Activated CD4-positive, CD25-positive, alpha-beta regulatory T cell treated with anti-CD3 and anti-CD28 coated beads, Interleukin-2, amount 50 U/mL, for 16 hours (primary cell): ENCODE results near the gene OR2A1.
"Not testable (repeated sequence)": the region's sequence is repeated elsewhere in the genome, so short reads cannot be mapped to it uniquely, and the experiment has no call there.

Experiments
- DNase-seq: peaks from one replicate; pipeline ENCODE4 v3.0.0-alpha.2; 2020; ENCODE audit warnings: low read depth, low spot score

OR2A1 gene, protein sequence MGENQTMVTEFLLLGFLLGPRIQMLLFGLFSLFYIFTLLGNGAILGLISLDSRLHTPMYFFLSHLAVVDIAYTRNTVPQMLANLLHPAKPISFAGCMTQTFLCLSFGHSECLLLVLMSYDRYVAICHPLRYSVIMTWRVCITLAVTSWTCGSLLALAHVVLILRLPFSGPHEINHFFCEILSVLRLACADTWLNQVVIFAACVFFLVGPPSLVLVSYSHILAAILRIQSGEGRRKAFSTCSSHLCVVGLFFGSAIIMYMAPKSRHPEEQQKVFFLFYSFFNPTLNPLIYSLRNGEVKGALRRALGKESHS

DNA sequence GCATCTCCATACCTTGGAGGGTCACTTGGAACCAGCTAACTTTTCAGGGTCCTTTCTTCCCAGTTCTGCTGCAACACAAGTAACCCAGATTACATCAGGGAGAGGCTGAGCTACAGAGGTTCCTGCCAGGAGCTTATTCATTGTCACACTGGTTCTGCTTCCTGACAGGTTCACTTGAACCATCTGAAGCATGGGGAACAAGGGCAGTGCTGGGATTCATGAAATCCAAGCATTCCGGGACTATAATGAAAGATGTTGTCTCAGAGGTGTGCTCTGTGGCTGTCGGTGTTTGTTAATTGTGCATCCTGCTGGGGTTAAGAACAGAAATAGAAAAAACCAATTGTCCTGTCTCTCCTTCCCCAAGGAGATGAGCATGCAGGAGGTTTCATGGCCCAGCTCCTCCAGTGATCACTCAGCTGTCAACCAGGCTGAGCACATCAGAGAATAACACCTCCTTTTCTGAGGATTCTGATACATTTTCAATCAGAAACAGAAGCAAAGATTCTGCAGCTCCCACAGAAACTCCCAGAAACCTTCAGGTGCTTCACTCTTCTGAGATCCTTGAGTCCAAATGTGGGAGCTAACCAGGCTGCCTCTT lies at the start of gene OR2A1:
Gene OR2A1 (plus strand): TSS at position 548 of the 598 bp plus-strand sequence. CDS start 5,706 bp downstream, outside the sequence.
- DNase-seq = not testable (repeated sequence)

DNA sequence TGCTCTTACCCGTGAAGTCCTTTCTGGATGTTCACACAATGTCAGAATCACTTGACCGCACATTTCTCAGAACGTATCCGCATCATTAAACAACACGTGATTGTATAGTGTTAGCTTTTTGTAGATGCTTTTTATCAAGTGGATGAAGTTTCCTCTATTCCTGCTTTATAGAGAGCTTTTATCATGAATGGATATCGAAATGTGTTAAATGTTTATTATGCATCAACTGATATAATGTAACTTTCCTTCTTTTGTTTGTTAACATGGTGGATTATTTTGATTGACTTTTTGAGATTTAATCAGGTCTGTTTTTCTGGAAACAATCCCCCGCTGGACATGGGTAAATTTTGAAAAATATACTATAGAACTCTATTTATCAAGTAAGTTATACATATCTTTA lies 47.5 kb upstream of the OR2A1 start, which contains the start of gene OR2A7:
Gene OR2A7 (minus strand): TSS at position 101 of the 400 bp plus-strand sequence. CDS start 5,164 bp downstream, outside the sequence.
- DNase-seq = not testable (repeated sequence)

DNA sequence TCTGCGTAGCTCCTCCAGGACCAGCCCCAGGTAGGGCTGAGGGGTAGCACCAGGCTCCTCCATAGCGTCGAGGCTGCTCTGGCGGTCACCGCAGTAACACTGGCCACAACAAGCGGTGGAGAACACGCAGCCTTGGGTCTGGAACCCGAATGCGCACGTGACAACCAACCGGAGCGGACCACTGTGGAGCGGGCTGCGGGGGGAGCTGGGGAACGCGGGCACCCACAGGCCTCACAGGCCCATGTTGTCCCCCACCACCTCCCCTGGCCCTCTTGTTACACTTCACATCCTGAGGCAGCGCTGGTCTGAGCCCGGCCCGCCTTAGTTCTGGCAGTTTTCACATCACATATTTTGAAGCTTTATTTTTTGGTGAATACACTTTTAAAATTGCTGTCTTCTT lies 43.0 kb upstream of the OR2A1 start, which contains the start of gene CTAGE8:
Gene CTAGE8 (minus strand): TSS at position 101 of the 400 bp plus-strand sequence. CDS start 38 bp downstream, at position 63.
- DNase-seq = not testable (repeated sequence)

DNA sequence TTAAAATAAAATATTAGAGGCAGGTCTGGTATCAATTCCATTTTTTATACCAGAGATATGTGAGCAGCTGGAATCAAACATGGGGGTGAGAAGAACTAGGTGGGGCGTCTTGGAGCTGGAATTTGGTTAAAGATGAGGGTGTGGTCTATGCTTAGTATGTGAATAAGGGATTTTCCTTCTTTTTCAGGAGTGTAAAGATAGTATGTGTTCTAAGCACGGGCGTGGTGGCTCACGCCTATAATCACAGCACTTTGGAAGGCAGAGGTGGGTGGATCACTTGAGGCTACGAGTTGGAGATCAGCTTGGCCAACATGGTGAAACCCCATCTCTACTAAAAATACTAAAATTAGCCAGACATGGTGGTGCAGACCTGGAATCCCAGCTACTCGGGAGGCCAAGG lies 36.9 kb upstream of the OR2A1 start:
- not testable (repeated sequence) for DNase-seq

DNA sequence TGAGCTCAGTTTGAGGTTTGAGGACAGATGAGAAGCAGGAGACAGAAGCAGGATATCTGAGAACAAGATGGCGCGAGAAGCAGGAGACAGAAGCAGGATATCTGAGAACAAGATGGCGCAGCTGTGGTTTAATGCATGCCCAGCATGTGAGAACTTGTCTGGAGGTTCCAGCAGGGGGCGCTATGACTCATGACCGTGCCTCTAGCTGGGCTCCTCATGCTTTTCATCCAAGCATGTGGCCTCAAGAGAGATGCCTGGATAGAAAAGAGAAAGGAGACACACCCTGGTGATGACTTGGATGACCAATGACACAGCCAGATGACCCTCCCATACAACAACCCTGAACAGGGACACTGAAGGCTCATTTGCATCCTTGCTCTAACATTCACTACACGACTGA lies 32.2 kb upstream of the OR2A1 start:
- not testable (repeated sequence) for DNase-seq

DNA sequence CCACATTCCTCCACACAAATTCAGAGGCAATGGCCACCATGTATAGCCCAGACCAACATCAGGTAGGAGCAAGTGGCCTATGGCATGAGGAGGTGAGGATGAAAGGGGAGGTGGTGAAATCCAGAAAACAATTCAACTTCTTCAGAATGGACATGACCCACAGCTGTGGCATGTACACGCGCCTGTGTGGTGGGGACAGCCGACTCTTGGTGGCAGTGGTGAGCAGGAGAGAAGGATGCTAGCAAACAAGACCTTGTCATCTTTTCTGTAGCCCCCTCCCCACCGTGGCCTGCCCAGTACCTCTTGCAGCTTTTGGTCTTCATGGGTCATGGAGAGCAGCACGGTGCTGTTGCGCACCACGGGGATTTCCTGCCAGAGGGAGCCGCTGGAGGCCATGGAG lies 30.2 kb upstream of the OR2A1 start:
- not testable (repeated sequence) for DNase-seq

DNA sequence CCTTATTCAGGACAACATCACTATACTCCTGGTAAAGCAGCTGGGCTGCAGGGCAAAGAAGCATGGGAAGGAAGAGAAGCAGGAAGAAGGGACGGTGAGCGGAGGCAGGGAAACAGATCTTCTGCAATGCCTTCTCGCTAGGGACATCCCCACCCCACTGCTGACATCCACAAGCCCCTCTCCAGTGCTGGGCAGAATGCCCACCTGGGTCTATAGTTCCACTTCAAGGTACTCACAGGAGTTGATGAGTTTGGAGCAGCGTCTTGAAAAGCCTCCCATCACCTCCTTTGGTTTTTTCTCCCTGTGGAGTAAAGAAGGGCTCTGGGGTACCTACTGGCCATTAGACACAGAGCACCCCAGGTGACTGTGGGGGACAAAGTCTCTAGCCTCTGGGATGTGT lies 29.7 kb upstream of the OR2A1 start:
- DNase-seq = not testable (repeated sequence)

DNA sequence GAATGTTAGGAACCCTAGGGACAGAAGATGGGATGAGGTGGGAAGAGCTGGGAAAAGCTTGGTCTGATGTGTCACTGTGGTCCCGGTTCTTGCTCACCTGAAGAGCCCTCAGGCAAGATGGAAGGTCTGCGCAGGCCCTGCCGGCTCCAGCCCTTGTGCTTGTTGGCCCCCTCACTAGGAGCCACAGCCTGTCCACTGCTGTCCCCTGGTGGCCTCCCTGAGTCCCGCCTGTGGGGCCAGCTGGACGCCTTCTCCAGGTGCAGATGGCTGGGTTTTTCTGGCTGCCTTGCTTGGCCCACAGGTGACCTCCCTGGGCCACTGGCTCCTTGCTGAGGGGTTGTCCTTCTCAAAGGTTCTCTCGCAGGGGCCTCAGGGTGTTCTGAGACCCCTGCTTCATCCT lies 28.5 kb upstream of the OR2A1 start:
- DNase-seq = not testable (repeated sequence)

DNA sequence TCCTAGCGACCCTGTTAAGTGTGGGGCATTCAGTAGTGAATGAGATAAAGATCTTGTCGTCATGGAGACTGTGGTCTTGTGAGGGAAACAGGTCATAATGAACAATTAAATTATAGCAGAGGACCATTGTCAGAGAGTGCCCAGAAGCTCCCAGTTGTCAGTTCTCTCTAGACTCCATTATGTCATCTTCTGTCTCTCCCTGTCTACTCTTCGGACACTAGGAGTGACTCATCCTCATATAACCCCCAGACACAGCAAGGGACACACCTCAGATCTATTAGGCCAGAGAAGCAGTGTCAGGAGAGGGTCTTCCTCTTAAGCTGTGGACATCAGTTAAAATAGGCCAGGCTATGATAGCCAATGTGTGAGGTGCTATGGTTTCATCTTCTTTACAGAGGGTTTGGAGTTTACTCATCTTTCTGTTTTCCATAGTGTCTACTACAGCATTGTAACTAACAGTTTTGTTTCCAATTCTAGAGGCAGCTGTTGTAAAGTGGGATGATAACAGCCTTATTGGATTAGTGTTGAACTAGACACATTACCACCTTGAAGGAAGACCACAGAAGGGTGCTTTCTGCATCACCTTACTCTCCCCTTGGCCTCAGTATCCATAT lies 24.9 kb upstream of the OR2A1 start:
- DNase-seq = not testable (repeated sequence)

DNA sequence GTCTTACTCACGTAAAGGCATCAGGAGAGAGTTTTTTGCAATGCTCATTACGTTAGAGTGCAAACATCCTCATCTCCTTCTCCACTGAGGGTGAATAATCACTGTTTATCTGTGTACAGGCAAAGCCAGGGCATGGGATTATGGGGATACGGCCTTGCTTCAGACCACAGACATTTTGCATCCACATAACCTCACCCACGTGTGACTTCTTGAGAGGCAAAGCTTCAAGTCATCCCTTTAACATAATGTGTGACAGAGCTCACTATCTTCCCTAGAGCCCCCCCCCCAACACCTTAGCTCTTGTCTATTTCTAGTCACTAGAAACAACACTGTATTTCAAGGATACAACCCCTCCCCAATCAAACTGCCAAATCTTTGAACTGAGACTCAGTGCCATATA lies 20.6 kb upstream of the OR2A1 start:
- not testable (repeated sequence) for DNase-seq

DNA sequence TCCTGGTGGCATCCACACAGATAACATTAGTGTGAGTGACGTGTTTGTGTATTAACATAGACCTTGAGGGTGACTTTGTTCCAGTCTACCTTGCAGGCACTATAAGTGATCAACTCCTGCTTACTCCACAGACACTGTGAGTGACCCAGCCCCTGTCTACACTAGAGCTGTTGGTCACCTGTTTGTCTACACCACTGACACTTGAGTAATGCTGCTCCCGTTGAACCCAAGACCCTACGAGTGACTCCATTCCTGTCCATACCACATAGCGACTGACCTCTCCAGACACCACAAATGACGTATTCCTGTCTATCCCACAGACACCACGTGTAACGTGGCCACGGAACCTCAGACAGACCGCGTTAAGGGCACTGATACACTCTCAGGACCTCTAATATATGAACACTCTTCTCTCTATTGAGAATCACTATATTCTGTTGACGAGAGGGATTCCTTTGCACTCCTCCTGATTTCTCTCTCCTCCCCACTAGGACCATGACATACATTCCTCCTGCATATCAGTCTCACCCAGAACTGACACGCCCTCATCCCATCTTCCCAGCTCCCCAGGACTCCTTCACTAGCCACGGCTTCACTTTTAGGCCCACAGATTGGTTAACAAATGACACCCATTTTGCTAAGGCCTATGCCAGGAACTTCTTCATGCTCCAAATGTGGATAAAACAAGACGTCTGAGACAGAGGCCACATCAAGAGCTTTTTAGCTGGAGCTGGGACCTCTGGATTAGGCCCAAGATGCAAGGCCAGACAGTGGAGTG lies 19.6 kb upstream of the OR2A1 start:
- not testable (repeated sequence) for DNase-seq

DNA sequence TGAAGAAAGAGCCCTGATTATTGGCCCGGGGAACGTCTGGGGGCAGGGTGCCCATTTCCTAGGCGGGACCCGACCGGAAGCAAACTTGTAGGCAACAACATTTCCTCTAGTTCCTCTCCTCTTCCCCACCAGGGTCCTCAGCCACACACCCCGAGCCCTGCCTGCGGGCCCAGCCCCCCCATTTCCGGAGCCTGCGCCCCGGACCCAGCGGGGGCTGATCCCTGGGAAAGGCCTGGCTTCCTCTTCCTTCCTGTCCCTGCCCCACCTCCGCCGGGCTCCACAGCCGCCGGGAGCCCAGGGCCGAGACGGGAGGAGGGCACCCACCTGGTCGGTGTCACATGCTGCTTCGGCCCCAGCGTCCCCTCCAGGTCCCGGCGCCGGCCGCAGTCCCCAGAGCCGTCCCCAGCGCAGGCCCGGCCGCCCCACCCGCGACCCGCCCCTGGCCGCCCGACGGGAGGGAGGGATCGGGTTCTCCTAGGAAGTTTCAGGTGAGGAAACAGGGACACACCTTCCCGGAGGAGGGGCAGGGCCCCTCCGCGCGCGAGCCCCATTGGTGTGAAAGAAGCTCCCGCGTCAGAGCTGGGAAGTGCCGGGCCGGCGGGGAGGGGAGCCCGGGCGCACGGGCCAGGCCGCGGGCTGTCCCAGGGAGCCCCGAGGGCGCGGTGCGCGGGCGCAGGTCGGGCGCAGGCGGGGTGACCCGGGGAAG lies 18.3 kb upstream of the OR2A1 start:
- not testable (repeated sequence) for DNase-seq

DNA sequence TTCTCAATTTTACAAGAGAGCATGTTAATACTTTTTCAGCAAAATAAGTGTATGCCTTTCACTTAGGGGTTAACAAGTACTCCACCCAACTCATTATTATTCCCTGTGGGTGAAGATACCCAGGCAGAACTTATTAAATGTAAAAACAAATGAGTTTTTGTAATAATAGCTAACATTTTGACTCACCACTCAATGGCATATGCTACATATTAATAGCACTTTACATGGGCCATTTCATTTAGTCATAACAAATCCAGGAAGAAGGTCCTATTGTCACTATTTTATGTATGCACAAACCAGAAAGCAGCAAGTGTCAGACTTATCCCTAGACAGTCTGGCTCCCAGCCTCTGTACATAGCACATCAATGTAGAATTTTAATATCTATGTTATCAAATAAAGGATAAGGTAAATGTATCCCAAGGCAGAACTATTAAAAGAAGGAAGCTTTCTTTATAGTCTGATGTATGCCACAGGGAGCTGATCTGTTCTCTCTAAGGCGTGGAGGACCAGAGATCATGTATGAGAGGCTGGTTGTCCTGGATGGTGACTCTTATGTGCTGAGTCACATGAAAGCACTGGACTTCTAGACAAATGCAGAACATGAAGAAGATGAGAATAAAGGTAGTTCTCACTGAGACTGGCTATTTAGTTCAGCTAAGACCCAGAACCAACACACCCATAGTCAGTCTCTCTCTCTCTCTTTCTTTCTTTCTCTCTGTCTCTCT lies 9.5 kb upstream of the OR2A1 start:
- not testable (repeated sequence) for DNase-seq

DNA sequence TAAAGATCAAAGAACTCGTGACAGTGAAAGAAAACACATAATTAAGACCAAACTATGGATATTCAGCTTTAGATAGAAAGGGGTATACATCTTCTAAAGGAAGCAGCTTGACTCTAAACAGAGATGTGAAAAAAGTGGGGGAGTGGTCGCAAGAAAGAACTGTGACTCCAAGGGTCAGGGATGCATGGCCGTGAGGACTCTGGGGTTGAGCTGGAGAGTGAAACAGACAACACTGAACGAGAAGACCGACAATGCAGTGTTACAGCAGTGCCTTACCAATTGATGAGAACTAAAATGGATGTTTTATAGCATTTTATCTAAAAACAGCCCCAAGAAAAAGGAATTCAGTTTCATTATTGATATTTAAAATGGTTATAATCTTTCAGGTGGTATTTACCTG lies 8.6 kb upstream of the OR2A1 start:
- DNase-seq = not testable (repeated sequence)

DNA sequence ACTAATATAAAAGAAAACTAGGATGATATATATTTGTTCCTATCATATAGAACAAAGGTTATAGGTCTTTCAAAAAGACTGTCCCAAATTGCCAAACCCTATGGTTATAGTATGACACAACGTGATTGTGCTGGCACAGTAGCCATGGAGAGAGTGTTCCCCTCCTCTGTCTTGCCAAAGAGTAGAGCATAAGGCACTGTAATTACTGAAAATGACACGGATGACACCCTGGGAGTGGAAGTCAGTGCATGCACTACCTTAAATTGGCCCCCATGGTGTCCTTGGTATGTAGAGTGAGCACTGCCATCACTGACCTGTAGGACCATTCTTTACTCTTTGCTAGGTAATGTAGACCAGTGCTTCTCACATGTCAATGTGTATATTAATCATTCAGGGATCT lies 7.1 kb upstream of the OR2A1 start:
- DNase-seq = not testable (repeated sequence)

DNA sequence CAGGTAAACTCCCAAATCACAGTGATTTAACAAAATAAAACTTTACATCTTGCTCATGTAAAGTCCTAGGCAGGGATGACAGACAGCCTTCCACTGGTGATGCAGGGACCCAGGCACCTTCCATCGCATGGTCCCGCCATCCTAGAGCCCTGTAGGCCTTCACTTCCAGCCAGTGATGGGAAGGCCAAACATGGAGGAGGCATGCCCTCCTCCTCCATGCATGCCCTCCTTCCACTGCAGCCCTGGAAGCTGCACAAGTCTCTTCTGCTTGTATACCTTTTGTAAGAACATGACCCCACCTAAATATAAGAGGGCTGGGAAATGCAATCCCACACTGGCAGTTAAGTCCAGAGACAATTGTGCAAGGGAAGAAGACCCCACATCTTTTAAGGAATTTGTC lies 2.5 kb upstream of the OR2A1 start:
- not testable (repeated sequence) for DNase-seq

DNA sequence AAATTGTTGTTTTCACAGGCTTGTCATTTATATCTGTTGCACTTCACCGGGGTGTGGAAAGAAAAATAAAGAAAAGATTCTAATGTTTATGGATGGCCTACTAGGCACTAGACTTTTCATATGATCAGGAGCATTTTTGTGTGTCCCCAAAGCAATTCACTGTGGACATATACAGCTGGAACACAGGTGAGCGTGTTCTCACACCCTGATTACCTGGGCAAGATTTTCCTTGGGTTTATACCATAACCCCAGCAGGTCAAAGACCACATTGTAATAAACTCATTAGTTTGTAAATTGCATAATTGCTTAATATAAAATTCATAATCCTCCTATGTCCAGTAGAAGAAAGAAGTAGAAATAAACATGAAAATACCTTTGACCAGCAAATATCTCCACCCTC lies 1.0 kb upstream of the OR2A1 start:
- not testable (repeated sequence) for DNase-seq

DNA sequence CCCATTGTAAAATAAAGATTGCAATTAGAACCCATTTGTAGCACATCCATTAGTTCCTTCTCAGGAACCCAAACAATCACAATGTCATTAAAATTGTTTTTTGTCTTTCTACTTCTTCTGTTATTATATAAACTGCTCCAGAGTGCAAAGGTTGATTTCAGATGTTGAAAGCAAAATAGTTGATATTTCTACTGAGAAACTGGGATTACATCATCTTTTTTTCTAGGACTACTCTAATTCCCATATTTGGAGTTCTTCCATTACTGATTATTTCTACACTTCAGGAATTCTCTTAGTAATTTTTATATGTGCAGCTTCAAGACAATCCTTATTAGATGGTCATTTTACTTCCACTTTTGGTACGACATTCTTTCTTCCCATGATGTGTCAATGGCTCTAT lies 5.3 kb downstream of the OR2A1 start:
- not testable (repeated sequence) for DNase-seq

DNA sequence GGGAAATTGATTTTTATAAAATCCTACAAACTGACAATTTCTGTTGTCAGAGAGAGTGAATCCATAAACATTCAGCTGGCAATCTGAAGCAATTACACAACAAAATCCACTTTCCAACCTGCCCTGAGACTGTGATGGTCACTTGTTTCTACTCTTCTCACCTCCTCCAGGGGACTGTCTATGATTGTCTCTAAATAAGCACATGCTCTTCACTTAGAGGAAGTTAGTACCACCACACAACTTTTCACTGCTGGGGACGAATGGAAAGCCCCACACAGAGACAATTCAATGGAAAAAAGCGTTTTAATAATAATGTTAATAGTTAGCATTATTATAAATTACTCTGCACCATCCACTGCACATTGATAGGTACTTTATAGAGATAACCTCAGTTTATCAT lies 7.3 kb downstream of the OR2A1 start:
- not testable (repeated sequence) for DNase-seq

DNA sequence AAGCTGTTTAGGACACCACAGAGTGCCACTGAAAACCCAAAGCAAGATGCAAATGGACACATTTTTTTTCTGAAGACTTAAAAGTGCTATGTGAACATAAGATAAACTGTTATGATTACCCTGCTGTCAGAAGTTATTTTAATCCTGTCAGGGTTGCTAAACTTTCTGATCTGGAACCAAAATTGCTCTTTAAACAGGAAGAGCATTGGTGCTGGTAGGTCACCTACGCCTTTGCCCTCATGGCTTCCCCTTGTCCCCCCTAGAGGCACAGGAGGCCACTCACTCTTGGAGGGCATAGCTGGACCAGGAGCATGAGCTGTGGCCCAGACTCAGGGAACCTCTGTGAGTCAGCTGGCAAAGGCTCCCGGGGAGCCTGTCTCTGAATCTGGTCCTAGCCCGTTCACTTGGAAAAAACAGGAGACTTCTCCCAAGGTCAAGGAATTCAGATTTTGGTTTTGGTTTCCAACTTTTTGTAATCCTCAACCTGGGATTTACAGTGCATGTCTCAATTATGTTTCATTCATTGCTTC lies 9.5 kb downstream of the OR2A1 start:
- DNase-seq = not testable (repeated sequence)
